ENCODE data around the gene FAM219A.

- TF ChIP-seq ZNF394 (tag by site-specific recombination; IDR thresholded peaks at IDR 0.05; ENCODE audit: borderline replicate concordance) (no peak), CTCF (tag by site-specific recombination; IDR thresholded peaks at IDR 0.05) (no peak), GLI2 (tag by site-specific recombination; IDR thresholded peaks at IDR 0.05; ENCODE audit: borderline replicate concordance, low read depth) (no peak), ZNF701 (tag by site-specific recombination; IDR thresholded peaks at IDR 0.05) (no peak), ZNF530 (tag by site-specific recombination; IDR thresholded peaks at IDR 0.05; ENCODE audit: low read depth) (no peak), SALL2 (tag by site-specific recombination; IDR thresholded peaks at IDR 0.05; ENCODE audit: borderline replicate concordance) (no peak)
These were observed 986 bp upstream of the FAM219A start for GRCh38 chr9:34459356-34459755.

Measured in HEK293 (cell line).